Tibial nerve (tissue), 4 donors: ENCODE data around the gene KRTAP13-1. TPM values are rescaled to one million over a fixed set of nuclear protein-coding genes. Genes with fewer than 3 reads are reported as not detected.

Source experiments
- small RNA-seq: library from RNA; depleted of rRNA; stranded (forward); fragments of <200 nt; gene quantifications from one replicate; pipeline ENCODE3, GENCODE V24; 2016
- total RNA-seq, 4 donors: library from RNA; depleted of rRNA; stranded (reverse); fragments of >200 nt; gene quantifications; one replicate each; pipeline ENCODE4 v1.1.0, GENCODE V29; 2016

Gene KRTAP13-1
- total RNA-seq, 4 donors from 2014 or later: not detected

Small RNAs within 50 kb of the gene (small RNA-seq; reads per million reads assigned to genes)
- gene KRTAP23-1 (not detected), gene MIR4327 (not detected)

Other genes with a start within 250 kb of the KRTAP13-1 start
- not detected for gene CLDN17, start 229.2 kb upstream of the KRTAP13-1 start, total RNA-seq
- gene CLDN8, start 179.9 kb upstream of the KRTAP13-1 start, total RNA-seq: not detected
- gene KRTAP24-1, start 113.1 kb upstream of the KRTAP13-1 start, total RNA-seq: not detected
- gene KRTAP25-1, start 106.5 kb upstream of the KRTAP13-1 start, total RNA-seq: not detected
- not detected for gene KRTAP26-1, start 75.7 kb upstream of the KRTAP13-1 start, total RNA-seq
- gene KRTAP27-1, start 58.3 kb upstream of the KRTAP13-1 start, total RNA-seq: not detected
- gene KRTAP23-1, start 47.4 kb upstream of the KRTAP13-1 start, total RNA-seq: not detected
- not detected for gene KRTAP13-2, start 23.8 kb upstream of the KRTAP13-1 start, total RNA-seq
- gene KRTAP13-3, start 29.9 kb downstream of the KRTAP13-1 start, total RNA-seq: not detected
- not detected for gene KRTAP13-4, start 34.2 kb downstream of the KRTAP13-1 start, total RNA-seq
- gene KRTAP15-1, start 44.2 kb downstream of the KRTAP13-1 start, total RNA-seq: not detected
- gene KRTAP19-1, start 84.3 kb downstream of the KRTAP13-1 start, total RNA-seq: not detected
- gene KRTAP19-2, start 91.4 kb downstream of the KRTAP13-1 start, total RNA-seq: not detected
- not detected for gene KRTAP19-3, start 96.0 kb downstream of the KRTAP13-1 start, total RNA-seq
- not detected for gene KRTAP19-4, start 101.1 kb downstream of the KRTAP13-1 start, total RNA-seq
- not detected for gene KRTAP19-5, start 106.1 kb downstream of the KRTAP13-1 start, total RNA-seq
- gene KRTAP19-6, start 145.8 kb downstream of the KRTAP13-1 start, total RNA-seq: not detected
- gene KRTAP19-7, start 165.3 kb downstream of the KRTAP13-1 start, total RNA-seq: not detected
- gene KRTAP22-2, start 194.4 kb downstream of the KRTAP13-1 start, total RNA-seq: not detected
- gene KRTAP6-3, start 196.4 kb downstream of the KRTAP13-1 start, total RNA-seq: not detected
- gene KRTAP6-2, start 202.9 kb downstream of the KRTAP13-1 start, total RNA-seq: not detected
- gene KRTAP22-1, start 205.1 kb downstream of the KRTAP13-1 start, total RNA-seq: not detected
- gene KRTAP6-1, start 217.9 kb downstream of the KRTAP13-1 start, total RNA-seq: not detected
- not detected for gene KRTAP20-1, start 220.4 kb downstream of the KRTAP13-1 start, total RNA-seq
- gene KRTAP20-4, start 224.6 kb downstream of the KRTAP13-1 start, total RNA-seq: not detected
- gene KRTAP20-2, start 239.2 kb downstream of the KRTAP13-1 start, total RNA-seq: not detected
- not detected for gene KRTAP20-3, start 246.8 kb downstream of the KRTAP13-1 start, total RNA-seq